HEK293 (cell line): Measurements from ENCODE around the gene ZNF23.

Experiments used
- CTCF ChIA-PET: fragments of 350-600 bp; formaldehyde crosslinking; extraction: SDS; loops from one replicate; lab custom pipeline; 2021; ENCODE audit warnings: antibody characterized with exemption; lab: Yijun Ruan, JAX
- POLR2A ChIA-PET: fragments of 300-600 bp; formaldehyde crosslinking; extraction: SDS; loops from one replicate; lab custom pipeline; 2020; ENCODE audit warnings: antibody characterized with exemption, inconsistent platforms; lab: Yijun Ruan, JAX
- H3K27ac ChIP-seq: fragments of 200-500 bp; sonication (Bioruptor generic); 2 replicates; pipeline ENCODE4 v1.5.1; 2014; ENCODE audit warnings: low read depth, low read length, control low read depth, inconsistent platforms; ENCODE audit errors: extremely low read depth
- H3K36me3 ChIP-seq, 2 experiments: fragments of 200-500 bp in 1 of 2; sonication (Bioruptor generic) in 1 of 2; 1 replicate in 1 of 2; 2 replicates in 1 of 2; pipeline ENCODE4 v1.5.1; 2014 to 2017; ENCODE audit warnings: inconsistent platforms in 2 of 2, low read length in 2 of 2; ENCODE audit not compliant: control insufficient read depth in 2 of 2, insufficient read depth in 1 of 2
- H3K4me1 ChIP-seq: fragments of 200-500 bp; sonication (Bioruptor generic); 2 replicates; pipeline ENCODE4 v1.5.1; 2014; ENCODE audit warnings: mild to moderate bottlenecking, low read length, inconsistent platforms; ENCODE audit not compliant: control insufficient read depth, insufficient read depth
- H3K4me3 ChIP-seq: 2 replicates; pipeline ENCODE4 v1.5.1; 2011; ENCODE audit warnings: low read depth, mild to moderate bottlenecking, control low read depth, low read length, moderate library complexity
- H3K9me3 ChIP-seq: fragments of 200-500 bp; sonication (Bioruptor generic); 2 replicates; pipeline ENCODE4 v1.5.1; 2014; ENCODE audit warnings: low read depth, low read length, inconsistent platforms; ENCODE audit not compliant: control insufficient read depth, insufficient read depth
- ATF2 ChIP-seq: fragments of 450-650 bp; formaldehyde crosslinking; IDR thresholded peaks from 2 replicates; pipeline ENCODE4 v1.5.1; 2016; ENCODE audit warnings: missing biosample characterization, missing genetic modification characterization, low read depth
- KLF10 ChIP-seq: fragments of 450-650 bp; IDR thresholded peaks from 2 replicates; pipeline ENCODE4 v1.5.1; 2018; ENCODE audit warnings: missing biosample characterization, mild to moderate bottlenecking, missing genetic modification characterization
- PRDM6 ChIP-seq: fragments of 450-650 bp; formaldehyde crosslinking; IDR thresholded peaks from 2 replicates; pipeline ENCODE4 v1.5.1; 2017; ENCODE audit warnings: missing biosample characterization, missing genetic modification characterization
- RBAK ChIP-seq: fragments of 450-650 bp; formaldehyde crosslinking; IDR thresholded peaks from 2 replicates; pipeline ENCODE4 v1.5.1; 2016; ENCODE audit warnings: missing biosample characterization, missing genetic modification characterization
- TCF7L2 ChIP-seq: IDR thresholded peaks from 2 replicates; pipeline ENCODE4 v1.6.1; 2011; ENCODE audit warnings: low read depth, mild to moderate bottlenecking, inconsistent platforms, low read length, moderate library complexity, borderline replicate concordance
- YY2 ChIP-seq: fragments of 450-650 bp; formaldehyde crosslinking; IDR thresholded peaks from 2 replicates; pipeline ENCODE4 v1.5.1; 2016; ENCODE audit warnings: missing biosample characterization, missing genetic modification characterization
- ZBTB1 ChIP-seq: fragments of 450-650 bp; formaldehyde crosslinking; IDR thresholded peaks from 2 replicates; pipeline ENCODE4 v1.5.1; 2016; ENCODE audit warnings: missing biosample characterization, missing genetic modification characterization
- ZBTB11 ChIP-seq: fragments of 450-650 bp; formaldehyde crosslinking; conservative IDR thresholded peaks from 2 replicates; pipeline ENCODE4 v1.5.1; 2016; ENCODE audit warnings: low read depth, missing biosample characterization, missing genetic modification characterization
- ZBTB44 ChIP-seq: fragments of 450-650 bp; IDR thresholded peaks from 2 replicates; pipeline ENCODE4 v1.5.1; 2018; ENCODE audit warnings: missing biosample characterization, mild to moderate bottlenecking, missing genetic modification characterization
- ZFP37 ChIP-seq: fragments of 450-650 bp; formaldehyde crosslinking; IDR thresholded peaks from 2 replicates; pipeline ENCODE4 v1.5.1; 2016; ENCODE audit warnings: missing biosample characterization, missing genetic modification characterization
- ZNF121 ChIP-seq: fragments of 450-650 bp; formaldehyde crosslinking; IDR thresholded peaks from 2 replicates; pipeline ENCODE4 v1.5.1; 2016; ENCODE audit warnings: missing biosample characterization, missing genetic modification characterization
- ZNF266 ChIP-seq: fragments of 450-650 bp; formaldehyde crosslinking; IDR thresholded peaks from 2 replicates; pipeline ENCODE4 v1.5.1; 2016; ENCODE audit warnings: missing biosample characterization, missing genetic modification characterization, low read depth
- ZNF292 ChIP-seq: fragments of 450-650 bp; formaldehyde crosslinking; IDR thresholded peaks from 2 replicates; pipeline ENCODE4 v1.5.1; 2016; ENCODE audit warnings: low read depth, missing biosample characterization, missing genetic modification characterization, borderline replicate concordance
- ZNF324 ChIP-seq: fragments of 450-650 bp; formaldehyde crosslinking; IDR thresholded peaks from 2 replicates; pipeline ENCODE4 v1.5.1; 2016; ENCODE audit warnings: missing biosample characterization, missing genetic modification characterization
- ZNF449 ChIP-seq: fragments of 450-650 bp; formaldehyde crosslinking; IDR thresholded peaks from 2 replicates; pipeline ENCODE4 v1.5.1; 2017; ENCODE audit warnings: missing biosample characterization, mild to moderate bottlenecking, missing genetic modification characterization, moderate library complexity
- ZNF48 ChIP-seq: fragments of 450-650 bp; formaldehyde crosslinking; IDR thresholded peaks from 2 replicates; pipeline ENCODE4 v1.5.1; 2016; ENCODE audit warnings: missing biosample characterization, missing genetic modification characterization
- ZNF521 ChIP-seq: fragments of 450-650 bp; formaldehyde crosslinking; IDR thresholded peaks from 2 replicates; pipeline ENCODE4 v1.5.1; 2017; ENCODE audit warnings: missing biosample characterization, mild to moderate bottlenecking, missing genetic modification characterization
- ZNF558 ChIP-seq: fragments of 450-650 bp; formaldehyde crosslinking; IDR thresholded peaks from 2 replicates; pipeline ENCODE4 v1.5.1; 2016; ENCODE audit warnings: missing biosample characterization, missing genetic modification characterization
- ZNF623 ChIP-seq: fragments of 450-650 bp; formaldehyde crosslinking; IDR thresholded peaks from 2 replicates; pipeline ENCODE4 v1.5.1; 2016; ENCODE audit warnings: missing biosample characterization, missing genetic modification characterization
- ZNF629 ChIP-seq: fragments of 450-650 bp; formaldehyde crosslinking; IDR thresholded peaks from 2 replicates; pipeline ENCODE4 v1.5.1; 2017; ENCODE audit warnings: missing biosample characterization, missing genetic modification characterization
- ZNF692 ChIP-seq: fragments of 450-650 bp; formaldehyde crosslinking; IDR thresholded peaks from 2 replicates; pipeline ENCODE4 v1.5.1; 2016; ENCODE audit warnings: missing biosample characterization, missing genetic modification characterization
- ZNF768 ChIP-seq: fragments of 450-650 bp; formaldehyde crosslinking; IDR thresholded peaks from 2 replicates; pipeline ENCODE4 v1.5.1; 2018; ENCODE audit warnings: missing biosample characterization, mild to moderate bottlenecking, missing genetic modification characterization
- ZSCAN23 ChIP-seq: fragments of 450-650 bp; formaldehyde crosslinking; IDR thresholded peaks from 2 replicates; pipeline ENCODE4 v1.5.1; 2016; ENCODE audit warnings: missing biosample characterization, missing genetic modification characterization
- TF ChIP-seq, protein P1 (sequence below): fragments of 450-650 bp; formaldehyde crosslinking; IDR thresholded peaks from 2 replicates; pipeline ENCODE4 v1.5.1; 2016; ENCODE audit warnings: missing biosample characterization, missing genetic modification characterization

Gene ZNF23

GRCh38 chr16:71440669-71441347 lies 21.2 kb downstream of the ZNF23 start:
- H3K9me3 ChIP-seq: no peaks in the 10 kb centered on the region
- TF ChIP-seq ATF2 (no peak), ZBTB11 (tag by site-specific recombination) (no peak), ZBTB1 (tag by site-specific recombination) (no peak), ZNF266 (no peak), ZNF692 (tag by site-specific recombination) (no peak), ZSCAN23 (no peak), ZNF521 (tag by site-specific recombination) (no peak), KLF10 (no peak), RBAK (tag by site-specific recombination) (no peak), ZNF629 (no peak), ZNF623 (no peak), TCF7L2 (no peak), PRDM6 (no peak), ZNF48 (tag by site-specific recombination) (no peak), ZNF768 (tag by site-specific recombination) (no peak), ZNF449 (no peak)
- no peak overlapping the region for H3K27ac ChIP-seq
- CTCF ChIA-PET: interaction anchor here (0.7 kb wide), 3 partner anchors 18 to 170 kb away, joined by 3 to 4 read pairs (median 3); no protein-coding TSS in a partner anchor
- H3K4me1 ChIP-seq: no peaks in the 10 kb centered on the region
- no peak overlapping the region for H3K4me3 ChIP-seq
- H3K36me3 ChIP-seq: no peaks in the 10 kb centered on the region
- POLR2A ChIA-PET: no interaction called here

- CTCF ChIA-PET: interaction anchor here (1.1 to 1.4 kb wide), 2 partner anchors 27 to 99 kb away, joined by 4 to 5 read pairs; no protein-coding TSS in a partner anchor
- TF ChIP-seq ZNF121 (tag by site-specific recombination) (no peak), ZNF292 (tag by site-specific recombination) (no peak), ZBTB1 (tag by site-specific recombination) (no peak), ZFP37 (tag by site-specific recombination) (no peak), ZNF324 (tag by site-specific recombination) (no peak), ZBTB44 (tag by site-specific recombination) (no peak), YY2 (tag by site-specific recombination) (no peak), ZNF558 (tag by site-specific recombination) (no peak)
- TF ChIP-seq, protein P1, sequence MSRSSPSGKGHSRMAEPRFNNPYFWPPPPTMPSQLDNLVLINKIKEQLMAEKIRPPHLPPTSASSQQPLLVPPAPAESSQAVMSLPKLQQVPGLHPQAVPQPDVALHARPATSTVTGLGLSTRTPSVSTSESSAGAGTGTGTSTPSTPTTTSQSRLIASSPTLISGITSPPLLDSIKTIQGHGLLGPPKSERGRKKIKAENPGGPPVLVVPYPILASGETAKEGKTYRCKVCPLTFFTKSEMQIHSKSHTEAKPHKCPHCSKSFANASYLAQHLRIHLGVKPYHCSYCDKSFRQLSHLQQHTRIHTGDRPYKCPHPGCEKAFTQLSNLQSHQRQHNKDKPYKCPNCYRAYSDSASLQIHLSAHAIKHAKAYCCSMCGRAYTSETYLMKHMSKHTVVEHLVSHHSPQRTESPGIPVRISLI (tag by site-specific recombination): no peak
These were observed 22.5 kb downstream of the ZNF23 start for GRCh38 chr16:71439523-71439922.

More at GRCh38 chr16:71439523-71439922, 22.5 kb downstream of the ZNF23 start:
- H3K27ac ChIP-seq: no peak overlapping the region
- POLR2A ChIA-PET: no interaction called here
- no peak overlapping the region for H3K4me3 ChIP-seq
- H3K36me3 ChIP-seq: no peaks in the 10 kb centered on the region
- H3K9me3 ChIP-seq: no peaks in the 10 kb centered on the region
- no peaks in the 10 kb centered on the region for H3K4me1 ChIP-seq
